Cardiac septum (tissue), 1 donor: ENCODE measurements around the gene SIMC1. TPM values are rescaled to one million over a fixed set of nuclear protein-coding genes. Genes with fewer than 3 reads are reported as not detected.
"Not testable (repeated sequence)": the region's sequence is repeated elsewhere in the genome, so short reads cannot be mapped to it uniquely, and the experiment has no call there.

Source experiments
- DNase-seq: peaks from one replicate; pipeline ENCODE4 v3.0.0-alpha.2; 2020; ENCODE audit warnings: low spot score
- intact Hi-C: fragments of 100-400 bp; cut with DNase I; formaldehyde crosslinking; loops from one replicate; pipeline ENCODE4 v1.14.0; 2022
- total RNA-seq: library from RNA; stranded (reverse); fragmentation: NEBNext Ultra II Directional; extraction: Animal tissue kit (Norgen Biotek cat#: 25700); gene quantifications from one replicate; pipeline ENCODE4 v1.2.1, GENCODE V29; 2021
- donor health status: DM: no; HTN: no; CAD: no.

SIMC1 gene
- total RNA-seq, 1 donor from 2014 or later = 6.7 TPM

DNA sequence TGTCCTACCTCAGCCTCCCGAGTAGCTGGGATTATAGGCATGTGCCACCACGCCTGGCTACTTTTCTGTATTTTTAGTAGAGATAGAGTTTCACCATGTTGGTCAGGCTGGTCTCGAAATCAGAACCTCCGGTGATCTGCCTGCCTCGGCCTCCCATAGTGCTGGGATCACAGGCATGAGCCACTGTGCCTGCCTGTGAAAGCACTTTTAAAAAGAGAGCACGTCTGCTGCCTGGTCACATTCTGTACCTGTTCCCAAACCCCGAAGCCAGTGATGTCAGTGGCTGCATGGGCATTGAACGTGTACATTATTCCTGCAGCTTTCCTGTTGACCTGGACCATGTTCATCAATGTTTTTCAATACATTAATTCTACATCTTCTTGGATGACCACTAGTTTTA lies 35.1 kb upstream of the SIMC1 start:
- no peak for DNase-seq
- intact Hi-C loops = no loop called here

DNA sequence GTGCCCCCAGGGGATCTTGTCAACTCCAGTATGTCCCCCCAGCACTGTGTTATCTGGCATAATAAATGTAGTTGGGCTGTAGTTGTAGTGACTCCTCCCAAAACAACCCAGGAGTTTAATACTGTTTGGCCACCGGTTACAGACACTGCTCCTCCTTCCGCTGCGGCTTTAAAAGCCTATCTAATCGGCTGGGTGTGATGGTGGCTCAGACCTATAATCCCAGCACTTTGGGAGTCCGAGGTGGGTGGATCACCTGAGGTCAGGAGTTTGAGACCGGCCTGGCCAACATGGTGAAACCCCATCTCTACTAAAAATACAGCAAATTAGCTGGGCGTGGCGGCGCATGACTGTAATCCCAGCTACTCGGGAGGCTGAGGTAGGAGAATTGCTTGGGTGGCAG lies 34.7 kb upstream of the SIMC1 start:
- intact Hi-C loops, DNase-seq: not testable (repeated sequence)

DNA sequence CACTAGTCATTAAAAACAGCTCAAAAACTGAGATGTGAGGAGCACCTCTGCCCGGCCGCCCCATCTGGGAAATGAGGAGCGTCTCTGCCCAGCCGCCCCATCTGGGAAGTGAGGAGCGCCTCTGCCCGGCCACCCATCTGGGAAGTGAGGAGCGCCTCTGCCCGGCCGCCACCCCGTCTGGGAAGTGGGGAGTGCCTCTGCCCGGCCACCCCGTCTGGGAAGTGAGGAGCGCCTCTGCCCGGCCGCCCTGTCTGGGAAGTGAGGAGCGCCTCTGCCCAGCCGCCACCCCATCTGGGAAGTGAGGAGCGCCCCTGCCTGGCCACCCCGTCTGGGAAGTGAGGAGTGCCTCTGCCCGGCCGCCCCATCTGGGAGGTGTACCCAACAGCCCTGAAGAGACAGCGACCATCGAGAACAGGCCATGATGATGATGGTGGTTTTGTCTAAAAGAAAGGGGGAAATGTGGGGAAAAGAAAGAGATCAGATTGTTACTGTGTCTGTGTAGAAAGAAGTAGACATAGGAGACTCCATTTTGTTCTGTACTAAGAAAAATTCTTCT lies 23.7 kb upstream of the SIMC1 start:
- DNase-seq, intact Hi-C loops: not testable (repeated sequence)

DNA sequence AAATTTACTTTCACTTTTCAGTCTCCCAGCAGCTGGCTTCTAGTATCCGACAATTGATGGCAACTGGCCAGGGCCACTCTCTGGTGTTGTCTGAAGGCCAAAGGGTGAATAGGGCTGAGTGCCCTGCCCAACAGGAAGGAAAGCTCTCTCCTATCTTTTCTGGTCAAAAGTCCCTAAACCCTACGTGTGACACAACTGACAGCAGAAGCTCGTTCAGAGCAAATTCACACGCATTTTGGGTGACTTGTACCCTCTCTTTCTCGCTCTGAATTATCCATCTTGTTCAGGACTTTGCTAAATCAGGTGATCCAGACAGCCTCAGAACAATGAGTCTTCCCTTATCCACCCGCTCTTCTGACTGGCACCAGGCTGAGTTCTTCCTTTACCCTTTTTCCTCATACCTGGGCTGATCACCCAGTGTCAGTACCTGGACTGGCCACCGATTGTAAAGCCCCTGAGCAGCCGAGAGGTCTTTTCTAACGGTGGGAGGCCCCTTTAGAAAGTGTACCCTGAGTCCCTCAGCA lies 21.8 kb upstream of the SIMC1 start:
- DNase-seq, intact Hi-C loops: not testable (repeated sequence)

DNA sequence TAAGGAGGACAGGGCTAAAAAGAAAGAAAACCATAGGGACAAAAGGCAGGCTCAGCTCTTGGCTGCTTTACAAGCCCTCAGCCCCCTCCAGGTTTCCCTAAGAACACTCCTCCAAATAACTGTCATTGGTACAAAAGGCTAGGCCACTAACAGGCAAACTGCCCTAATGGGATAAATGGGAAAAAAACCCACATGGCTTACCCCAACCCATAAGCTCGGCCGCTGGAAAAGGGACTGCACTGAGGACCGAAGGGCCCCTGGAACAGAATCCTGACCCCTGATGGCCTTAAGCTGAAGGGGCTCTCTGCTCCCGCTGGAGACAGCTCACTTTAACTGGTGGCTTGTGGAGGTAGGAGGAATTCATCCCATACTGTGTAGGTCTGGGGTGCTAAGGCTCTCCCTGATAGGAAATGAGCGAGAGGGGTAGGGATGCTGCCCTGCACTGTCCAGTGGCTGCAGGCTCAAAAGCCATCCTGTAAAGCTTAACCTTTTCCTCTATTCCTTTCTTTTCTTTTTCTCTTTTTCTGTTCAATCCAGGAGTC lies 21.0 kb upstream of the SIMC1 start:
- DNase-seq = not testable (repeated sequence)

DNA sequence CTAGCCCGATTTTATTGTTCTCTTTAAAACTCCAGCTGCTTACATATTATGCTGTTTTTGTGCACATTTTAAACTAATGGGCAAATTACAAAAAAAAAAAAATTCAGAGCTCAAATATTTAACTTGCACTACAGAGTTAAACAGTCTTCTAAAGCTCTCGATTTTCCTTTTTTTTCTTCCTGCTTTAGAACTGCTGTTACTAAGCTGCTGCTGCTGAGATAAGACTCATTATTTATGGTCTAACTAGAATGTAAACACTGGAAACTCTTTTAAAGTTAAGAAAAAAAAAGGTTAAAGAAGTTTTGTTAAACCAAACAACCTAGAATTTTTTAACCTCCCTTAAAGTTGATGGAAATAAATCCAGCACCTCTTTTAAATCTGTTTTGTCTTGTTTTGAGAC lies 20.5 kb upstream of the SIMC1 start:
- intact Hi-C loops, DNase-seq: not testable (repeated sequence)

More for the DNA sequence above, 21.0 kb upstream of the SIMC1 start:
- intact Hi-C loops = not testable (repeated sequence)

DNA sequence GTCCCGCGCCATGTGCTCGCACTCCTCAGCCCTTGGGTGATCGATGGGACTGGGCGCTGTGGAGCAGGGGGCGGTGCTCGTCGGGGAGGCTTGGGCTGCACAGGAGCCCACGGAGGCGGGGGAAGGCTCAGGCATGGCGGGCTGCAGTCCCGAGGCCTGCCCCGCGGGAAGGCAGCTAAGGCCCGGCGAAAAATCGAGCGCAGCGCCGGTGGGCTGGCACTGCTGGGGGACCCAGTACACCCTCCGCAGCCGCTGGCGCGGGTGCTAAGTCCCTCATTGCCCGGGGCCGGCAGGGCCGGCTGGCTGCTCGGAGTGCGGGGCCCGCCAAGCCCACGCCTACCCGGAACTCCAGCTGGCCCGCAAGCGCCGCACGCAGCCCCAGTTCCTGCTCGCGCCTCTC lies 16.2 kb upstream of the SIMC1 start:
- DNase-seq, intact Hi-C loops: not testable (repeated sequence)

DNA sequence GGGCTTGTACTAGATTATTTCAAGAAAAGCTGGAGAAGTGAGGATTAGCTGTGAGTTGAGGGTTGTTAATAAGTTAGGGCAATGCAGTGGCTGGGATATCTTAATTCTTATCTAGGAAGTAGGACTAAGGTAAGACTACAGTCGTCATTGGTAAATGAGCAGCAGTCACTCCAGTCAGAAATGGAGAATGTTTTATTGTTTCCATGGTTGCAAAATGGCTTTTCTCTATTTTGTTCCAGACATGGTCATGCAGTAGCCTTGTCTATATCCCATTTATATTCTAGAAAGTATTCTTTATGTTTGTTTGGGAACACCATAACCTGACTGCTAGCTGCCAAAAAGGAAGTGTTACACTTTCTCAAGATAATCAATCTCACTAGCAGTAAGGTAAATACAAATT lies 9.9 kb upstream of the SIMC1 start:
- intact Hi-C loops, DNase-seq: not testable (repeated sequence)

DNA sequence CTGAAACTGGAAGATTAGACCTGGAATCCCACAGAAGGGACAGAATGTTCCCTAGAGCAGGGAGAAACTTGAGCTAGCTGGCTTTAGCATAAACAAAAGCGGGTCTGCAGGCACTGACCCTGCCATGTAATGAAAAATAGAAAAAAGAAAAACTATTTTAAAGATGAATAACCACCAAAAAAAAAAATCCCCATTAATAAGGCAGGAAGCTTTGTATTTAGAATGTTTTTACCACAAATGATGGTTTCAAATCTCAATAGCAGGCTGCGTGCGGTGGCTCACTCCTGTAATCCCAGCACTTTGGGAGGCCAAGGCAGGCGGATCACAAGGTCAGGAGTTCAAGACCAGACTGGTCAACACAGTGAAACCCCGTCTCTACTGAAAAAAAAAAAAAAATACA lies 5.0 kb upstream of the SIMC1 start:
- DNase-seq, intact Hi-C loops: not testable (repeated sequence)

DNA sequence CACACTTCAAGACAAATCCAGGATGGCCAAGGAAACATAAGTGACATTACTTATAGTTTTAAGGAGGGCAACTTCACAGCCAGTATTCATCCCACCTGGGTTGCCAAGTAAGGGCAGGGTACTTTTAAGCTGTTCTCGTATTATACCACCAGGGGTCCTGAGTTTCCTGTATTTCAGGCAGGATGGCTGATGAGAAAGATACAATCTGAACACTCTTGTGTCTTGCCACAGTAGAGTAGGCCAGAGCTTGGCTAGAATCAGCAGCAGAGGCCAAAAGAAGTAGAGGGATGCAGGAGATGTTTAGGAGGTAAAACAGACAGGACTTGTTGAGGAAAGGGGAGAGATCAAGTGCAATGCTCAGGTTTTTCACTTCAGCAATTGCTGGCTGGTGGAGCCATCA lies 3.1 kb upstream of the SIMC1 start:
- DNase-seq, intact Hi-C loops: not testable (repeated sequence)

DNA sequence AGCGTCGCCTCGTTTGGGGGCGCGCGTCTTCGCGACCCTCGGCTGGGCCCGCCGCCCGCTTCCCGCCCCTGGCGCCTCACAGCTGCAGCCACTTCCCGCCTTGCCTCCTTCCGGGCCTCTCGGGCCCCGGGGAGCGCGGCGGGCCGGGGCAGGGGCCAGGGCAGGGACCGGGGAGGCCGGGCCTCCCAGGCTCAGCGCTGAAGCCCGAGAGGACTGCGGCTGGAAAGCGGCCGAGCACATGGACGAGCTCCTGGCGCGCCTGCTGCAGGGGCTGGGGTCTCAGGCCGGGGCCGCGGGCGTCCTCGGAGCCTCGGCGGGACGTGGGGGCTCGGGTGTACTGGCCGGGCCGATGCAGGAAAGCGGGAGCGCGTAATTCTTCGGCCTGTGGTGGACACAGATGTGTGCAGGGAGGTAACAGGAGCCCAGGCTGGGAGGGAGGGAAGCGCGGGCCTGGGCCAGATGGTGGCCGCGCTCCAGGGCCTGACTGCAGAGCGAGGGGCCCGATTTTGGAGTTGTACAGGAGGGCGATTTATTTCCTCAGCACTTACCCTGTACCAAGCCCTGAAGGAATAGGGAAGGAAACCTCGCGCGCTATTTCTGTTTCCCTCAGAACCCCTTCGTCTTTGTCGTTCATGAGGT lies 540 bp downstream of the SIMC1 start:
- intact Hi-C loops, DNase-seq: not testable (repeated sequence)

DNA sequence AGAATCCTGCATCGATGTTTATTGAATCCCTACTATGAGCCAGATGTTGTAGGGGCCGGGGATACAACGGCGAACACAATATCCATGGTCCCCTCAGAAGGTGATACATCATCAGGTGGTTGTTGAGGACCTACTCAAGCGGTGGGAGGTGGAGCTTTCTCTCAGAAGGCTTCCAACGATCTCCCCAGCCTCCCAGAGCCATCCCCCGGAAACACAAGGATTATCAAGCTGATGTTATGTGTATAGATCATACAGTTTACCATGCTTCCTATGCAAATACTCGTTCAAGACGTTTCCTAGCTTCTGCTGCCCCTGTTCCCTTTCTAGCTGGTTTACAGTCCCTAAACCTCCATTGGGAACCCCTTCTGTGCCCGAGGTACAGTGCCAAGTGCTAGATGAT lies 1.1 kb downstream of the SIMC1 start:
- DNase-seq, intact Hi-C loops: not testable (repeated sequence)

DNA sequence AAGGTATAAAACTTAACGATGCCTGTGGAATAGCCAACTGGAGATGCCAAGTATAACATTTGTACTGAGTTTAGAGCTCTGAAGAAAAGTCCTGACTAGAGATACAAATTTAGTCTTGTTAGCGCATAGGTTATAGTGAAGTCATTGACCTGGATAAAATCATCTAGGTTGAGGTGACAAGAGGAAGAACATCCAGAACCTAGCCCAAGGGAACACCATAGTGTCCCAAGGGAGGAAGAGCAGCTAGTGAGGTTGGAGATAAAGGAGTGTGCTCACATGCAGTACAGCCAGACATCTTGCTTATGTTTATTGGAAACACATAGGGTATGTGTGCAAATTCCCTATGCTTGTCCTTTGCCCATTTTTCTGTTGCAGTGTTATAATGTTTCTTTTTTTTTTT lies 6.1 kb downstream of the SIMC1 start:
- intact Hi-C loops, DNase-seq: not testable (repeated sequence)

DNA sequence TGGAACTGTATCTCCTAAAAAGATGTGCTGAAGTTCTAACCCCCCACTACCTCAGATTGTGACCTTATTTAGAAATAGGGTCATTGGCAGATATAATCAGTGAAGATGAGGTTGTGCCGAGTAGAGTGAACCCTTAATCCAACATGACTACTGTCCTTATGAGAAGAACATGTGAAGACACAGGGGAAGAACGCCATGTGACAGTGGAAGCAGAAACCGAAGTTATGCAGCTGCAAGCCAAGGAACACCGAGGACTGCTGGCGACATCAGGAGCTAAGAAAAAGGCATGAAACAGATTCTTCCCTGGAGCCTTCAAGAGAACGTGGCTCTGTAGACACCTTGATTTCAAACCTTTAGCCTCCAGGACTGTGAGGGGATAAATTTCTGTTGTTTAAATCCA lies 6.8 kb downstream of the SIMC1 start:
- intact Hi-C loops, DNase-seq: not testable (repeated sequence)

DNA sequence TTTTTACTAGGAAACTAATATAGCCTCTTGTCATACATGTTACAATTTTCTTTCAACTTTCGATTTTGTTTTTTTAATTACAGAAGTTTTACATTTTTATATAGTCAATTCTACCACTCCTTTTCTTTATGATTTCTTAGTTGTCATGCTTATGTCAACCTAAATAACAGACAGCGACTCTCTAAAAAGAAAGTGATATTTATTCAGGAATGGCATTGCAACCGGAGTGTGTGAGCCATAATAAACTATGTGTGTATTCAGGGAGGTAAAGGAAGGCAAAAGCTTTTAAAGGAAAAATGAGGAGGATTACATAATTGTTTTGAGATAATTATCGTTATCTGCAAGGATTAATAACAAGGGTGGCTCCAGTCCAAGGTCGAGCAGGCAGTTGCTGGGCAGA lies 7.3 kb downstream of the SIMC1 start:
- intact Hi-C loops, DNase-seq: not testable (repeated sequence)

DNA sequence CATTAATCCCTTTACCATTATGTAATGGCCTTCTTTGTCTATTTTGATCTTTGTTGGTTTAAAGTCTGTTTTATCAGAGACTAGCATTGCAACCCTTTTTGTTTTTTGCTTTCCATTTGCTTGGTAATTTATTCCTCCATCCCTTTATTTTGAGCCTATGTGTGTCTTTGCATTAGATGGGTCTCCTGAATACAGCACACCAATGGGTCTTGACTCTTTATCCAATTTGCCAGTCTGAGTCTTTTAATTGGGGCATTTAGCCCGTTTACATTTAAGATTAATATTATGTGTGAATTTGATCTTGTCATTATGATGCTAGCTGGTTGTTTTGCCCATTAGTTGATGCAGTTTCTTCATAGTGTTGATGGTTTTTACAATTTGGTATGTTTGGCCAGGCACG lies 12.5 kb downstream of the SIMC1 start:
- intact Hi-C loops, DNase-seq: not testable (repeated sequence)

DNA sequence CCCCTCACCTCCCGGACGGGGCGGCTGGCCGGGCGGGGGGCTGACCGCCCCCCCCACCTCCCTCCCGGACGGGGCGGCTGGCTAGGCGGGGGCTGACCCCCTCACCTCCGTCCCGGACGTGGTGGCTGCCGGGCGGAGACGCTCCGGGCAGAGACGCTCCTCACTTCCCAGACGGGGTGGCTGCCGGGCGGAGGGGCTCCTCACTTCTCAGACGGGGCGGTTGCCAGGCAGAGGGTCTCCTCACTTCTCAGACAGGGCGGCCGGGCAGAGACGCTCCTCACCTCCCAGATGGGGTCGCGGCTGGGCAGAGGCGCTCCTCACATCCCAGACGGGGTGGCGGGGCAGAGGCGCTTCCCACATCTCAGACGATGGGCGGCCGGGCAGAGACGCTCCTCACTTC lies 13.9 kb downstream of the SIMC1 start:
- DNase-seq, intact Hi-C loops: not testable (repeated sequence)

DNA sequence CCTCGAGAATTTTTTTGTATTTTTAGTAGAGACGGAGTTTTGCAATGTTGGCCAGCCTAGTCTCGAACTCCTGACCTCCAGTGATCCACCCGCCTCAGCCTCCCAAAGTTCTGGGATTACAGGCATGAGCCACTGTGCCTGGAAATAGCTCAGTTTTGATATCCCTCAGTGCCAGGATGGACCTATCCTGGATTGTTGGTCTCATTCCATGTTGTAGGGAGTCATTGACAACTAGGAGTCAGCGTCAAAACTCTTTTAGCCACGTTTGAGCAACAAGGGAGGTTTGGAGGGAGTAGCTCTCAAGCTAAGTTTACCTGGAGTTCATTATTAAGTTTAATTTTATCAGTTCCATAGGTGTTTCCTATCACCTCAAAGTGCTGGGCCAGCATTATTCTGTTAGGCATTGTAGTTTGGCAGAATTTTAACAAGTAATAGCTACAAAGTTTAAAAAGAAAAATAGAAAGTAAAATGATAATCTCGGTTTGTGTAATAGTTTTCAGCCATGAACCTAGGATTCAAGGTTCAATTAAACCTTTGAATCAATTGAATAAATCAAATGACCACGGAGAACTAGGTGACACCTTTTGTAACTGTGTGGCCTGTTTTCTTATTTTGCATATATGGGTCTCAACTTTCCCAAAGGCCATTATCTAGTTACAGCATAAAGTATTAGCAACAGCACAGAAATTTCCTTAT lies 15.3 kb downstream of the SIMC1 start:
- intact Hi-C loops, DNase-seq: not testable (repeated sequence)

DNA sequence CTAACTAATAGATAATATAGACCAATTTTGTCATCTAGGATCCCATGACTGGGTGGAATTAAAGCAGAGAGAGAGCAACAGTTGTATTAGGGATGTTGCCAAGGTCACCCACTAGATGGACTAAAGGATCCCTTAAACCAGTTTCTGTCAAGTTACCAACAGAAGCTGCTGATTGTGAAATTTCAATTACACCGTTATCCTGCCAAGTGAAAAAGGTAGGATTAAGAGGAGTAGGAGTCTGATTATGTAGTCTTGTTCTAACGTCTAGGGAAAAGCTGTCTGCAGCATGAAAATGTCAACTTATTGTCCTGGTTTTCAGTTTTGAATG lies 15.8 kb downstream of the SIMC1 start:
- DNase-seq, intact Hi-C loops: not testable (repeated sequence)

DNA sequence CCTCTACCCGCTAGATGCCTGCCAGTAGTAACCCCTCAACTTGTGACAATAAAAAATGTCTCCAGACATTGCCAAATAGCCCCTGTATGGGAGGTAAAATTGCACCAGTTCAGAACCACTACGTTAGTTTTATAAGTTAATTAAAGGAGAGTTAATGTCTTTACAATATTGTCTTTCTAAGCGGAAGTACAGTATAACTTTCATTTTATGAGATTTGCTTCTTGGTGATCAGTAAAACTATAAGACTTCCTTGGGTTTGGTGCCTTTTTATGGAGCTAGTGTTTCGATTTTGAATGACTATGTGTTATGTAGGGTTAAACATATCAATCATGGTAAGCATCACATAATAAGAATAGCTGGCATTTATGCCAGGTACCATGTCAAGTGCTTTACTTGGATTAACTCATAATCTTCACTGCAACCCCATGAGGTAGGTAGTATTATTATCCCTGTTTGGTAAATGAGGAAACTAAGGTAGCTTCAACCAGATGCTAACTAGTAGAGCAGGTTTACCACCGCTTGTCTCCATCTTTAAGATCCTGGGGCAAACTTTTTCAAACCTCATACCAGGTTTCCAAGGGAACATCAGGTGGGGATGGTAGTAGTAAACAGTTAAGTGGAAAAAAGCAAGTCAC lies 19.8 kb downstream of the SIMC1 start:
- intact Hi-C loops, DNase-seq: not testable (repeated sequence)
